GM12878 (cell line): ENCODE results near the gene ANO9. TPM values are rescaled to one million over a fixed set of nuclear protein-coding genes. Genes with fewer than 3 reads are reported as not detected.

Experiments used
- ATAC-seq: fragments of 200-7000 bp; cut with Tn5 transposase; 3 replicates; pipeline ENCODE4 v1.9.1; 2020; ENCODE audit warnings: mild to moderate bottlenecking, moderate library complexity
- BruUV-seq: library from RNA; stranded (reverse); fragments of 400-500 nt; replicated peaks from 2 replicates; lab custom pipeline; 2021; lab: Mats Ljungman, UMichigan
- CTCF ChIA-PET: fragments of 300-600 bp; sonication (Branson Sonifier 250); formaldehyde crosslinking; extraction: SDS; loops from one replicate; lab custom pipeline; 2021; ENCODE audit warnings: inconsistent platforms; lab: Yijun Ruan, JAX
- POLR2A ChIA-PET: fragments of 350-600 bp; formaldehyde crosslinking; extraction: SDS; loops from one replicate; lab custom pipeline; 2021; ENCODE audit warnings: inconsistent platforms; lab: Charles Lee
- RAD21 ChIA-PET: fragments of 300-600 bp; sonication (Branson Sonifier 250); formaldehyde crosslinking; loops from one replicate; lab custom pipeline; 2023; ENCODE audit warnings: antibody characterized with exemption; ENCODE audit not compliant: unreplicated experiment; lab: Charles Lee
- SMC1A ChIA-PET: fragments of 300-600 bp; sonication (Branson Sonifier 250); formaldehyde crosslinking; loops from one replicate; lab custom pipeline; 2023; ENCODE audit not compliant: unreplicated experiment, uncharacterized antibody; lab: Charles Lee
- DNase-seq: peaks from one replicate; pipeline ENCODE4 v3.0.0-alpha.2; 2011; ENCODE audit warnings: low read depth, low spot score
- FAIRE-seq: peaks from 3 replicates; lab custom pipeline; 2011; peaks lifted over from hg19 to GRCh38; lab: Jason Lieb, UNC
- H2AFZ ChIP-seq: 2 replicates; pipeline ENCODE4 v1.6.0; 2011; ENCODE audit warnings: low read depth, low read length, control low read depth; ENCODE audit not compliant: control insufficient read depth
- H3K27ac ChIP-seq: 2 replicates; pipeline ENCODE4 v1.5.1; 2011; ENCODE audit warnings: control low read depth; ENCODE audit not compliant: control insufficient read depth, insufficient read depth
- H3K27me3 ChIP-seq, 2 experiments: replicated peaks in 1 of 2; 2 replicates each; pipeline versions ENCODE4 v1.6.0 to v1.6.1; 2011; ENCODE audit warnings: low read length in 1 of 2; ENCODE audit not compliant: control insufficient read depth in 2 of 2, insufficient read depth in 2 of 2
- H3K36me3 ChIP-seq, 2 experiments: 2 replicates each; pipeline ENCODE4 v1.5.1; 2011; ENCODE audit warnings: low read length in 1 of 2; ENCODE audit not compliant: control insufficient read depth in 2 of 2, insufficient read depth in 2 of 2
- H3K4me1 ChIP-seq: 2 replicates; pipeline ENCODE4 v1.6.1; 2011; ENCODE audit warnings: mild to moderate bottlenecking, low read length, moderate library complexity, mixed read lengths; ENCODE audit not compliant: control insufficient read depth, insufficient read depth
- H3K4me2 ChIP-seq: 2 replicates; pipeline ENCODE4 v1.6.0; 2011; ENCODE audit warnings: control low read depth; ENCODE audit not compliant: control insufficient read depth, insufficient read depth
- H3K4me3 ChIP-seq: fragments of 200-600 bp; sonication (generic); 2 replicates; pipeline ENCODE4 v1.5.1; 2016
- H3K79me2 ChIP-seq: 2 replicates; pipeline ENCODE4 v1.6.0; 2011; ENCODE audit warnings: low read length; ENCODE audit not compliant: control insufficient read depth, insufficient read depth
- H3K9ac ChIP-seq: 2 replicates; pipeline ENCODE4 v1.8.0; 2011; ENCODE audit warnings: low read length, control low read depth, mixed read lengths; ENCODE audit not compliant: control insufficient read depth, insufficient read depth
- H3K9me3 ChIP-seq: replicated peaks from 3 replicates; pipeline ENCODE4 v1.5.1; 2011; ENCODE audit warnings: mild to moderate bottlenecking, low read length; ENCODE audit not compliant: control insufficient read depth, insufficient read depth
- H4K20me1 ChIP-seq: 2 replicates; pipeline ENCODE4 v1.6.0; 2011; ENCODE audit not compliant: control insufficient read depth, insufficient read depth
- BACH1 ChIP-seq: fragments of 450-650 bp; IDR thresholded peaks from 2 replicates; pipeline ENCODE4 v1.6.1; 2017; ENCODE audit warnings: mild to moderate bottlenecking, borderline replicate concordance
- CBX3 ChIP-seq: fragments of 200-600 bp; sonication (generic); IDR thresholded peaks from 2 replicates; pipeline ENCODE4 v1.6.1; 2016; ENCODE audit warnings: low read depth, borderline replicate concordance
- ETV6 ChIP-seq, 2 experiments: fragments of 450-650 bp in 1 of 2; IDR thresholded peaks in 1 of 2; conservative IDR thresholded peaks in 1 of 2; 2 replicates each; pipeline ENCODE4 v1.6.1; 2014; ENCODE audit warnings: antibody characterized with exemption in 1 of 2, borderline replicate concordance in 1 of 2, low read depth in 1 of 2, mild to moderate bottlenecking in 1 of 2, moderate library complexity in 1 of 2
- KAT2A ChIP-seq: conservative IDR thresholded peaks from 2 replicates; pipeline ENCODE4 v1.6.1; 2011; ENCODE audit warnings: low read depth, low read length; ENCODE audit not compliant: control insufficient read depth
- RELB ChIP-seq: fragments of 450-650 bp; IDR thresholded peaks from 2 replicates; pipeline ENCODE4 v1.6.1; 2017; ENCODE audit warnings: low read depth, mild to moderate bottlenecking, moderate library complexity
- SMAD5 ChIP-seq: IDR thresholded peaks from 2 replicates; pipeline ENCODE4 v1.6.1; 2016; ENCODE audit warnings: antibody characterized with exemption, low read depth
- SMC3 ChIP-seq: IDR thresholded peaks from 2 replicates; pipeline ENCODE4 v1.6.1; 2011; ENCODE audit warnings: low read length, improper control_type of control experiment, borderline replicate concordance
- SPI1 ChIP-seq: IDR thresholded peaks from 2 replicates; pipeline ENCODE4 v1.6.1; 2011; ENCODE audit warnings: low read depth, mild to moderate bottlenecking, low read length, moderate library complexity, borderline replicate concordance; ENCODE audit not compliant: insufficient read depth
- WGBS: methylation state at CpG from one replicate; pipeline ENCODE4 v1.1.6; 2016; ENCODE audit warnings: low lambda C conversion rate; ENCODE audit not compliant: insufficient replicate concordance, insufficient coverage; ENCODE audit errors: missing lambda C conversion rate; 5-methylcytosine and 5-hydroxymethylcytosine counted together
- in situ Hi-C: fragments of 300-500 bp; cut with MboI; formaldehyde crosslinking; loops from 9 replicates; pipeline ENCODE4 v1.14.3; 2018; ENCODE audit warnings: mixed read lengths
- intact Hi-C: fragments of 100-400 bp; cut with micrococcal nuclease; formaldehyde crosslinking; loops from one replicate; pipeline ENCODE4 v1.14.2; 2022; ENCODE audit not compliant: unreplicated experiment
- polyA plus RNA-seq, 11 experiments: library from polyadenylated mRNA; depleted of rRNA in 4 of 11; unstranded in 6 of 11; stranded (reverse) in 5 of 11; fragments of >200 nt; fragmentation: Nextera tagmentation in 4 of 11; fragmentation: Illumina TruSeq in 1 of 11; extraction: Ambion mirVana in 4 of 11; extraction: Trizol in 1 of 11; gene quantifications; 1 replicate in 1 of 11; 2 replicates in 10 of 11; pipeline versions ENCODE4 v1.2.1 to v1.2.3, GENCODE V29; 2011 to 2016; ENCODE audit warnings: inconsistent platforms in 2 of 11, missing spikeins in 2 of 11, low read depth in 1 of 11
- total RNA-seq, 4 experiments: library from RNA; depleted of rRNA in 3 of 4; stranded (reverse); fragments of >200 nt in 3 of 4; fragmentation: Illumina TruSeq in 1 of 4; extraction: Trizol in 1 of 4; gene quantifications; 2 replicates each; pipeline versions ENCODE4 v1.2.1 to v1.2.3, GENCODE V29; 2013 to 2021

Gene ANO9
- total and polyA plus RNA-seq, 10 of the 15 experiments (the other 5 are each of a cell fraction or from before 2014, with no cell fraction given) = 0.21 to 42.3 (median 12.0) TPM

GRCh38 chr11:424232-424631, 17.6 kb downstream of the ANO9 start:
- intact Hi-C loops (no loop called here), in situ Hi-C loops (no loop called here)
- DNase-seq = no peak
- FAIRE-seq = no peak
- ChIA-PET SMC1A (interaction anchor here (1.1 kb wide), 1 partner anchor 95 kb away, joined by 3 read pairs; no protein-coding TSS in a partner anchor), CTCF (no interaction called here), POLR2A (no interaction called here), RAD21 (no interaction called here)
- H3K36me3 ChIP-seq = no peaks in the 10 kb centered on the region
- no peaks in the 10 kb centered on the region for H3K4me1 ChIP-seq
- no peak overlapping the region for H3K4me3 ChIP-seq
- no peak overlapping the region for H3K4me2 ChIP-seq
- H3K27ac ChIP-seq = no peak overlapping the region
- BruUV-seq = no TSS peak
- no peak for TF ChIP-seq SPI1
- no peak for TF ChIP-seq SMC3
- no peak for TF ChIP-seq SMAD5
- TF ChIP-seq ETV6 (conservative IDR thresholded peaks at IDR 0.05 in 1 of 2, IDR thresholded peaks at IDR 0.05 in 1 of 2; ENCODE audit: borderline replicate concordance in 1 of 2, low read depth in 1 of 2) = no peak
- TF ChIP-seq BACH1 = no peak
- TF ChIP-seq KAT2A = no peak
- no peak for TF ChIP-seq RELB
- no peak for TF ChIP-seq CBX3
- TF ChIP-seq, all 136 proteins: peak for 0
- H3K27me3 ChIP-seq = no peaks in the 10 kb centered on the region
- no peaks in the 10 kb centered on the region for H4K20me1 ChIP-seq
- no peak overlapping the region for H3K9ac ChIP-seq
- no peak overlapping the region for H2AFZ ChIP-seq
- ATAC-seq = no peak
- no peaks in the 10 kb centered on the region for H3K79me2 ChIP-seq
- H3K9me3 ChIP-seq = no peaks in the 10 kb centered on the region
- 45% methylated on average over 4 of the region's 4 CpGs for WGBS
